Measurements from ENCODE around the gene SH3BP4. TPM values are rescaled to one million over a fixed set of nuclear protein-coding genes. Genes with fewer than 3 reads are reported as not detected.
A peak's percentile ranks its signal among the peaks of the same experiment; 100 is the strongest.

The SH3BP4 gene
- total RNA-seq, 1 experiment from 2014 or later, result 93.8 TPM

DNA sequence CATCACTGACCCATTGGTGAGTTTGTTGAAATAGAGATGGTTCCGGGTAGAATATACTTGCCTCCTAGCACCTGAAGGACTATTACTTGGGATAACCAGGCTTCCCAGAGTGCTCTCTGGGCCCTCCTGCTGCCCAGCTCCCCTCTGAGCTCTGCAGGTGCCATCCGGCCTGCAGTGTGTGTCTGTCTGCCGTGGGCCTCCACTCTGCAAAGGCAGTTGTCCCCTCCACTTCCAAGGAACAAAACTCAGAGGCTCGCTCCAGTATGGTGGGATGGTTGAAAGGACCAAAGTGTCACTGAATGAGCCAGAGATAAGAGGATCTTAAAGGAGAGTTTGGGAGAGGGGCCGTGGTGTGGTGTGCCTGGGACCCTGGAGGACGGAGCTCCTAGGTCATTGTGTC, 57.3 kb downstream of the SH3BP4 start:
- H3K79me1 ChIP-seq (ENCODE audit: insufficient read depth, low read depth, low read length, poor library complexity, severe bottlenecking), result no peaks in the 10 kb centered on the region
- H3K27me3 Mint-ChIP-seq (ENCODE audit: low read depth), result no peaks in the 10 kb centered on the region; the same call in 1 of the 2 replicates
- H4K5ac ChIP-seq (ENCODE audit: insufficient read length, low read depth, low read length), result no peak overlapping the region
- H3K4ac ChIP-seq (ENCODE audit: low read depth, low read length), result no peak overlapping the region
- H3K9ac ChIP-seq (ENCODE audit: extremely low read depth, insufficient read length, low read length), result no peak overlapping the region
- WGBS (ENCODE audit: extremely low coverage, insufficient read length, low lambda C conversion rate), result no CpG with 5 or more reads among the region's 6 CpGs
- H2AK5ac ChIP-seq (ENCODE audit: insufficient read length, low read length), result no peak overlapping the region
- H4K91ac ChIP-seq (ENCODE audit: insufficient read length, low read depth, low read length), result no peak overlapping the region
- peaks cover 7% of the 10 kb centered on the region; the same call in 1 of the 2 replicates for H3K4me1 ChIP-seq (ENCODE audit: insufficient read depth, low read length)
- H2BK120ac ChIP-seq (ENCODE audit: low read depth, low read length, poor library complexity, severe bottlenecking), result no peak overlapping the region
- H3K36me3 Mint-ChIP-seq (ENCODE audit: insufficient read depth in 1 of 3, low read depth in 3 of 3), result peaks cover 15 to 50% (median 40%) of the 10 kb centered on the region in 3 experiments
- no peak overlapping the region for H3K4me2 ChIP-seq (ENCODE audit: insufficient read depth, insufficient read length, low read length)
- H3K79me2 ChIP-seq (ENCODE audit: insufficient read depth, low read length), result peaks cover 7% of the 10 kb centered on the region; the same call in 1 of the 2 replicates
- H3K27ac ChIP-seq (ENCODE audit: insufficient read length, low read depth, low read length), result no peak overlapping the region
- no peaks in the 10 kb centered on the region for H3K27me3 ChIP-seq (ENCODE audit: insufficient read depth, low read length)
- no peak overlapping the region for H3K4me3 Mint-ChIP-seq
- H3K23ac ChIP-seq (ENCODE audit: insufficient read length, low read depth, low read length), result no peak overlapping the region
- H3K9me3 Mint-ChIP-seq, result no peaks in the 10 kb centered on the region; a peak in 1 of 5 replicates
- H4K8ac ChIP-seq (replicated peaks; ENCODE audit: insufficient read length, low read depth, low read length), result no peak overlapping the region
- H2BK15ac ChIP-seq (ENCODE audit: low read depth, low read length), result no peak overlapping the region
- H3K18ac ChIP-seq (ENCODE audit: insufficient read length, low read depth, low read length), result no peak overlapping the region
- H3K14ac ChIP-seq (ENCODE audit: insufficient read depth, low read length), result no peak overlapping the region
- no peaks in the 10 kb centered on the region for H3K9me3 ChIP-seq (ENCODE audit: control insufficient read depth, low read depth, low read length)
- no peak overlapping the region for H2BK5ac ChIP-seq (ENCODE audit: insufficient read length, low read length)
- H2AFZ ChIP-seq (ENCODE audit: low read length), result no peak overlapping the region
- H3K23me2 ChIP-seq (ENCODE audit: insufficient read length, low read depth, low read length, poor library complexity, severe bottlenecking), result no peaks in the 10 kb centered on the region
- peak overlapping the region in 1 of 3 experiments; percentile 32; a peak in 1 of 7 replicates for H3K27ac Mint-ChIP-seq
- H4K20me1 ChIP-seq (ENCODE audit: control insufficient read depth, insufficient read depth, insufficient read length), result no peaks in the 10 kb centered on the region
- TF ChIP-seq, protein P1, sequence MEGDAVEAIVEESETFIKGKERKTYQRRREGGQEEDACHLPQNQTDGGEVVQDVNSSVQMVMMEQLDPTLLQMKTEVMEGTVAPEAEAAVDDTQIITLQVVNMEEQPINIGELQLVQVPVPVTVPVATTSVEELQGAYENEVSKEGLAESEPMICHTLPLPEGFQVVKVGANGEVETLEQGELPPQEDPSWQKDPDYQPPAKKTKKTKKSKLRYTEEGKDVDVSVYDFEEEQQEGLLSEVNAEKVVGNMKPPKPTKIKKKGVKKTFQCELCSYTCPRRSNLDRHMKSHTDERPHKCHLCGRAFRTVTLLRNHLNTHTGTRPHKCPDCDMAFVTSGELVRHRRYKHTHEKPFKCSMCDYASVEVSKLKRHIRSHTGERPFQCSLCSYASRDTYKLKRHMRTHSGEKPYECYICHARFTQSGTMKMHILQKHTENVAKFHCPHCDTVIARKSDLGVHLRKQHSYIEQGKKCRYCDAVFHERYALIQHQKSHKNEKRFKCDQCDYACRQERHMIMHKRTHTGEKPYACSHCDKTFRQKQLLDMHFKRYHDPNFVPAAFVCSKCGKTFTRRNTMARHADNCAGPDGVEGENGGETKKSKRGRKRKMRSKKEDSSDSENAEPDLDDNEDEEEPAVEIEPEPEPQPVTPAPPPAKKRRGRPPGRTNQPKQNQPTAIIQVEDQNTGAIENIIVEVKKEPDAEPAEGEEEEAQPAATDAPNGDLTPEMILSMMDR (conservative IDR thresholded peaks at IDR 0.05), result no peak
- no peak overlapping the region for H2BK20ac ChIP-seq (ENCODE audit: low read depth, low read length, poor library complexity, severe bottlenecking)
- no peak overlapping the region for H3T11ph ChIP-seq (ENCODE audit: low read length)
- peaks cover 72 to 77% of the 10 kb centered on the region in 2 experiments for H3K4me1 Mint-ChIP-seq
- H3K56ac ChIP-seq (ENCODE audit: insufficient read length, low read depth, low read length), result no peak overlapping the region
- H2BK12ac ChIP-seq (ENCODE audit: insufficient read length, low read depth, low read length), result no peak overlapping the region
- DNase-seq, result no peak
